SK-N-MC (cell line): ENCODE measurements around the gene RBPJ.

Experiments
- EZH2 ChIP-seq: fragments of 200-600 bp; sonication (generic); IDR thresholded peaks from one replicate; pipeline ENCODE4 v1.6.1; 2017; ENCODE audit warnings: antibody characterized with exemption
- POLR2AphosphoS5 ChIP-seq: IDR thresholded peaks from 2 replicates; pipeline ENCODE4 v1.6.1; 2012; ENCODE audit warnings: mild to moderate bottlenecking, low read depth, low read length, borderline replicate concordance

DNA sequence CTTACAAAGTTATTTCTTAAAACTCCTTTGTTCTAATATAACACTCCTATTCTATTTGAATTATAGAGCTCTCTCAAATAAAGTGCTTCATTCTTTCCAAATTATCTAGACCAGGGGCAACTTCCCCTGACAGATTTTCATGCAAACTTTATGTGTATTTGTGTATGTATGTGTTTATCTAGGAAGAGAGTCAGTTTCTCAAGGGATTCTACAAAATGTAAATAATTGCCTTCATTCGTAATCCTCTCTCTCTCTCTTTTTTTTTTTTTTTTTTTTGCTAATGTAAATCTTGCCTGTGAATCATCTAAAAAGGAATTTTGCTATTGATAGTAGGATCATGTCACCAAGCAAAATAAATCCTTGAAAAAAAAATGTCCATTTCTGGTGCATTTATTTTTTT lies 38.9 kb upstream of the RBPJ start:
- TF ChIP-seq EZH2 (no peak), POLR2AphosphoS5 (no peak)
